WERI-Rb-1 (cell line): ENCODE data around the gene RSL1D1.

ENCODE experiments used
- DNase-seq: peaks from one replicate; pipeline ENCODE4 v3.0.0-alpha.2; 2020
- H3K27ac ChIP-seq: fragments of 250-450 bp; sonication (Bioruptor Pico); 2 replicates; pipeline ENCODE4 v1.5.1; 2020; ENCODE audit warnings: mild to moderate bottlenecking, moderate library complexity
- H3K27me3 ChIP-seq: fragments of 250-450 bp; sonication (Bioruptor Pico); 2 replicates; pipeline ENCODE4 v1.5.1; 2021; ENCODE audit warnings: mild to moderate bottlenecking, low read depth, moderate library complexity; ENCODE audit not compliant: insufficient read depth, severe bottlenecking
- H3K36me3 ChIP-seq: fragments of 250-450 bp; sonication (Bioruptor Pico); 2 replicates; pipeline ENCODE4 v1.5.1; 2020; ENCODE audit warnings: mild to moderate bottlenecking, moderate library complexity
- H3K4me3 ChIP-seq: 2 replicates; pipeline ENCODE4 v1.5.1; 2011; ENCODE audit warnings: low read depth, mild to moderate bottlenecking, control low read depth, low read length
- H3K9me3 ChIP-seq: fragments of 250-450 bp; sonication (Bioruptor Pico); 2 replicates; pipeline ENCODE4 v1.5.1; 2021; ENCODE audit warnings: mild to moderate bottlenecking, moderate library complexity; ENCODE audit not compliant: severe bottlenecking
- CTCF ChIP-seq: IDR thresholded peaks from 2 replicates; pipeline ENCODE4 v1.5.1; 2011; ENCODE audit warnings: low read depth, mild to moderate bottlenecking, control low read depth, inconsistent platforms, low read length

RSL1D1 gene

GRCh38 chr16:11875721-11876120 lies 24.4 kb upstream of the RSL1D1 start:
- no peak for DNase-seq
- no peak for TF ChIP-seq CTCF
- Histone ChIP-seq H3K36me3 (peaks cover 76% of the 10 kb centered on the region), H3K27ac (no peak overlapping the region), H3K27me3 (no peaks in the 10 kb centered on the region), H3K9me3 (no peaks in the 10 kb centered on the region), H3K4me3 (no peak overlapping the region)

- H3K4me3 ChIP-seq, result no peak overlapping the region
- TF ChIP-seq CTCF, result 0 out of 2 replicates have a peak, but pooled peaks have one; percentile 5
- no peaks in the 10 kb centered on the region for H3K9me3 ChIP-seq
- peak overlapping the region; percentile 46 for H3K27ac ChIP-seq
- peaks cover 48% of the 10 kb centered on the region for H3K36me3 ChIP-seq
- no peaks in the 10 kb centered on the region for H3K27me3 ChIP-seq
- DNase-seq, result peak; percentile 81
These were observed 19.9 kb upstream of the RSL1D1 start for GRCh38 chr16:11871193-11871592.

GRCh38 chr16:11870399-11870798 lies 19.1 kb upstream of the RSL1D1 start:
- DNase-seq, result no peak
- Histone ChIP-seq H3K4me3 (no peak overlapping the region), H3K27me3 (no peaks in the 10 kb centered on the region), H3K36me3 (peaks cover 40% of the 10 kb centered on the region), H3K9me3 (no peaks in the 10 kb centered on the region), H3K27ac (no peak overlapping the region)
- TF ChIP-seq CTCF, result no peak

- Histone ChIP-seq H3K4me3 (no peak overlapping the region), H3K27me3 (no peaks in the 10 kb centered on the region), H3K36me3 (peaks cover 32% of the 10 kb centered on the region), H3K9me3 (no peaks in the 10 kb centered on the region), H3K27ac (no peak overlapping the region)
- no peak for TF ChIP-seq CTCF
- DNase-seq, result no peak
These were observed 18.2 kb upstream of the RSL1D1 start for GRCh38 chr16:11869353-11870228.

- Histone ChIP-seq H3K9me3 (no peaks in the 10 kb centered on the region), H3K27ac (no peak overlapping the region), H3K36me3 (peaks cover 24% of the 10 kb centered on the region), H3K27me3 (no peaks in the 10 kb centered on the region), H3K4me3 (no peak overlapping the region)
- no peak for DNase-seq
- no peak for TF ChIP-seq CTCF
These were observed 17.2 kb upstream of the RSL1D1 start for GRCh38 chr16:11868412-11868980.
